Tibial artery (tissue), 4 donors: ENCODE results near the gene C6orf47.

Experiments used
- DNase-seq, 2 donors: peaks; one replicate each; pipeline ENCODE4 v3.0.0-alpha.2; 2019
- H3K27ac ChIP-seq, 2 donors: fragments of 200-600 bp; sonication (generic) in 1 of 2; 1 replicate in 1 of 2; 2 replicates in 1 of 2; pipeline ENCODE4 v1.5.1; 2018 to 2019; ENCODE audit warnings: mild to moderate bottlenecking in 1 of 2
- H3K27me3 ChIP-seq, 2 donors: fragments of 200-600 bp; sonication (generic) in 1 of 2; one replicate each; pipeline versions ENCODE4 v1.5.1 to v1.6.0; 2016 to 2019
- H3K36me3 ChIP-seq, 3 donors: fragments of 200-600 bp; sonication (generic) in 2 of 3; one replicate each; pipeline ENCODE4 v1.5.1; 2016 to 2019; ENCODE audit warnings: mild to moderate bottlenecking in 2 of 3
- H3K4me1 ChIP-seq, 4 donors: fragments of 200-600 bp; sonication (generic) in 2 of 4; 1 replicate in 3 of 4; 2 replicates in 1 of 4; pipeline ENCODE4 v1.5.1; 2016 to 2019
- H3K4me3 ChIP-seq, 2 donors: fragments of 200-600 bp; sonication (generic) in 1 of 2; 1 replicate in 1 of 2; 2 replicates in 1 of 2; pipeline ENCODE4 v1.5.1; 2018 to 2019; ENCODE audit warnings: mild to moderate bottlenecking in 2 of 2
- H3K9me3 ChIP-seq, 3 donors: fragments of 200-600 bp; sonication (generic) in 1 of 3; one replicate each; pipeline ENCODE4 v1.5.1; 2016 to 2019
- CTCF ChIP-seq, 2 experiments: fragments of 200-600 bp in 1 of 2; fragments of 450-650 bp in 1 of 2; IDR thresholded peaks; one replicate each; pipeline ENCODE4 v1.5.1; 2017 to 2019; ENCODE audit warnings: antibody characterized with exemption in 2 of 2, mild to moderate bottlenecking in 1 of 2, moderate library complexity in 1 of 2
- intact Hi-C: fragments of 100-400 bp; cut with DNase I; formaldehyde crosslinking; loops from one replicate; pipeline ENCODE4 v1.15.0; 2023; ENCODE audit warnings: low total_unique reads

Gene C6orf47

GRCh38 chr6:31659649-31660380, 763 bp downstream of the C6orf47 start:
- Histone ChIP-seq H3K27ac (peak overlapping the region; percentile 78 to 81), H3K9me3 (no peaks in the 10 kb centered on the region), H3K36me3 (peaks cover 4 to 54% (median 24%) of the 10 kb centered on the region in 3 donors), H3K27me3 (no peaks in the 10 kb centered on the region), H3K4me1 (peaks cover 6 to 76% (median 51%) of the 10 kb centered on the region in 4 donors), H3K4me3 (peak overlapping the region; percentile 67 to 68)
- no peak for DNase-seq
- intact Hi-C loops: no loop called here
- no peak for TF ChIP-seq CTCF (IDR thresholded peaks at IDR 0.05)

GRCh38 chr6:31658983-31659648, 1.5 kb downstream of the C6orf47 start:
- TF ChIP-seq CTCF (IDR thresholded peaks at IDR 0.05): no peak
- Histone ChIP-seq H3K27me3 (no peaks in the 10 kb centered on the region), H3K4me1 (peaks cover 6 to 72% (median 49%) of the 10 kb centered on the region in 4 donors), H3K4me3 (peak overlapping the region; percentile 67 to 68), H3K27ac (peak overlapping the region; percentile 78 to 81), H3K36me3 (peaks cover 4 to 54% (median 24%) of the 10 kb centered on the region in 3 donors), H3K9me3 (no peaks in the 10 kb centered on the region)
- intact Hi-C loops: no loop called here
- no peak for DNase-seq

- Histone ChIP-seq H3K27me3 (no peaks in the 10 kb centered on the region), H3K4me3 (no peak overlapping the region), H3K4me1 (peaks cover 6 to 68% (median 47%) of the 10 kb centered on the region in 4 donors), H3K9me3 (no peaks in the 10 kb centered on the region), H3K36me3 (peaks cover 4 to 50% (median 24%) of the 10 kb centered on the region in 3 donors), H3K27ac (peak overlapping the region in 1 of 2 donors; percentile 35)
- no peak for TF ChIP-seq CTCF (IDR thresholded peaks at IDR 0.05)
- DNase-seq: no peak
- intact Hi-C loops: no loop called here
Measured at GRCh38 chr6:31658158-31658688, 2.4 kb downstream of the C6orf47 start.

- Histone ChIP-seq H3K36me3 (peaks cover 4 to 49% (median 22%) of the 10 kb centered on the region in 3 donors), H3K27me3 (no peaks in the 10 kb centered on the region), H3K4me3 (no peak overlapping the region), H3K4me1 (peaks cover 6 to 63% (median 42%) of the 10 kb centered on the region in 4 donors), H3K27ac (peak overlapping the region in 1 of 2 donors; percentile 35), H3K9me3 (no peaks in the 10 kb centered on the region)
- no peak for DNase-seq
- intact Hi-C loops: no loop called here
- no peak for TF ChIP-seq CTCF (IDR thresholded peaks at IDR 0.05)
Measured at GRCh38 chr6:31657406-31658157, 3.0 kb downstream of the C6orf47 start.
